ENCODE results near the gene PMFBP1.

The PMFBP1 gene

GRCh38 chr16:72199761-72200337, 27.9 kb upstream of the PMFBP1 start:
- no peak for DNase-seq (ENCODE audit: low spot score)
- no peak for TF ChIP-seq CTCF (IDR thresholded peaks at IDR 0.05; ENCODE audit: borderline replicate concordance, control extremely low read depth, extremely low read depth, insufficient read depth, missing control alignments)
- in situ Hi-C loops (cut with MboI; ENCODE audit: low sequenced_read_pairs, unreplicated experiment) = no loop called here

- DNase-seq (ENCODE audit: low spot score) = no peak
- in situ Hi-C loops (cut with MboI; ENCODE audit: low sequenced_read_pairs, unreplicated experiment) = no loop called here
- no peak for TF ChIP-seq CTCF (IDR thresholded peaks at IDR 0.05; ENCODE audit: borderline replicate concordance, control extremely low read depth, extremely low read depth, insufficient read depth, missing control alignments)
Measured at GRCh38 chr16:72198771-72199201, 26.8 kb upstream of the PMFBP1 start.

GRCh38 chr16:72198021-72198711, 26.2 kb upstream of the PMFBP1 start:
- no peak for TF ChIP-seq CTCF (IDR thresholded peaks at IDR 0.05; ENCODE audit: borderline replicate concordance, control extremely low read depth, extremely low read depth, insufficient read depth, missing control alignments)
- DNase-seq (ENCODE audit: low spot score) = no peak
- in situ Hi-C loops (cut with MboI; ENCODE audit: low sequenced_read_pairs, unreplicated experiment) = no loop called here

- no peak for DNase-seq (ENCODE audit: low spot score)
- in situ Hi-C loops (cut with MboI; ENCODE audit: low sequenced_read_pairs, unreplicated experiment) = no loop called here
- no peak for TF ChIP-seq CTCF (IDR thresholded peaks at IDR 0.05; ENCODE audit: borderline replicate concordance, control extremely low read depth, extremely low read depth, insufficient read depth, missing control alignments)
Measured at GRCh38 chr16:72197545-72197944, 25.6 kb upstream of the PMFBP1 start.

- DNase-seq (ENCODE audit: low spot score) = no peak
Measured at GRCh38 chr16:72195609-72196008, 23.7 kb upstream of the PMFBP1 start.

GRCh38 chr16:72191551-72191950, 19.6 kb upstream of the PMFBP1 start:
- TF ChIP-seq CTCF (IDR thresholded peaks at IDR 0.05; ENCODE audit: borderline replicate concordance, control extremely low read depth, extremely low read depth, insufficient read depth, missing control alignments) = no peak
- DNase-seq (ENCODE audit: low spot score) = no peak
- in situ Hi-C loops (cut with MboI; ENCODE audit: low sequenced_read_pairs, unreplicated experiment) = no loop called here

More at GRCh38 chr16:72195609-72196008, 23.7 kb upstream of the PMFBP1 start:
- in situ Hi-C loops (cut with MboI; ENCODE audit: low sequenced_read_pairs, unreplicated experiment) = no loop called here
- TF ChIP-seq CTCF (IDR thresholded peaks at IDR 0.05; ENCODE audit: borderline replicate concordance, control extremely low read depth, extremely low read depth, insufficient read depth, missing control alignments) = no peak

Data from GM13976 (cell line).